ENCODE measurements around the gene CCDC17.

- no peak for TF ChIP-seq CTCF (IDR thresholded peaks at IDR 0.05)
- no peak for TF ChIP-seq POLR2A (IDR thresholded peaks at IDR 0.05)
Measured at GRCh38 chr1:45612941-45613579, 10.8 kb downstream of the CCDC17 start.
